Measurements from ENCODE around the gene SH2D5. TPM values are rescaled to one million over a fixed set of nuclear protein-coding genes. Genes with fewer than 3 reads are reported as not detected.

SH2D5 gene
- total and polyA plus RNA-seq, 2 donors (not counting 3 experiments of a cell fraction or from before 2014, with no cell fraction given): 0.23 to 1.0 TPM

DNA sequence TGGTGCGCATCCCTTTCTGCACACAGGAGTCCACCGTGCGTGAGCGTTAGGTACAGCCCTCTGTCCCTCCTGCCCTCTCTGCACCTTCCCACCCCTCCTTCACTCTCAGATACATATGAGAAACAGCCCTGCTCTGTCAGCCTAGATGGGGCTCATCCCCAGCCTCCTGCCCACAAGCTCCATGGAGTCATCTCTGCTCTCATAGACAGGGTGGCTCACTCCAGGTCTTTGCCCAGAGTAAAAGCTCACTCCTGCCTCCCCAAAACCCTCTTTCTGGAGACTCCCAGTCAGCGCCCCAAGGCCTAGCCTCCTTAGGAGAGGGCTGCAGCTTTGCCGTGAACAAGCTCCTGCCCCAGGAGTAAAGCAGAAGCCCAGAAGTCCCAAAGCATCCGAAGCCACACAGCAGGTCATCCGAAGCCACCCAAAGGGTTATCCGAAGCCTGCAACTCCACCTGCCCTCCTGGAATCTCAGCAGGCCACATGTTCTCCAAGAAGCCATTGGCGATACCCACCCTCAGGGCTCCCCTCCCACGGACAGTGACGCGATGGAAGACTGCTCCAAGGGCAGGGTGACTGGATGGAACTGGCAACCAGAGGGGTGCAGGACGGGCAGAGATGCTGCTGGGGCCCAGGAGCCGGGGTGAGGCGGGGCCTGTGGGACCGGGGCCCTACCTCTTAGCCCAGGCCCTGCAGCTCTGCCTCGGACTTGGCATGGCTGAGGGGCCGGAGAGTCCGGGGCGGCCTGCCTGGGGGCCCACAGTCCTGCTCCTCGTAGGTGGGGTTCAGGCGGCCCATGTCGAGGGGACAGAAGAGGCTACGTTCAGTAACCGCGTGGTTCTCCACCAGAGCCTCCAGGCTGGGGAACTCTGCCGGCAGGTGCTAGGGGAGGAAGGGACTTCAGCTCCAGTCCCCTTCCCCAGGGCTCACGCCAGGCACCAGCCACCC is 11.1 kb downstream of the SH2D5 start:
- dilution Hi-C loops (cut with MboI; ENCODE audit: extremely low pct_ligation_motif_present, low sequenced_read_pairs): no loop called here
- Histone ChIP-seq H2AFZ (ENCODE audit: low read depth, low read length) (no peak overlapping the region), H3K79me2 (ENCODE audit: control insufficient read depth, insufficient read depth, low read length) (no peaks in the 10 kb centered on the region), H3K4me3 (replicated peaks in 1 of 3; ENCODE audit: insufficient read depth in 1 of 3, low read depth in 1 of 3, low read length in 3 of 3) (no peak overlapping the region), H3K4me1 (ENCODE audit: control insufficient read depth, extremely low read depth, insufficient read depth, low read length) (no peaks in the 10 kb centered on the region), H3K9me3 (replicated peaks; ENCODE audit: control insufficient read depth, insufficient read depth, low read length) (no peaks in the 10 kb centered on the region), H3K27ac (ENCODE audit: insufficient read depth, low read depth, low read length) (no peak overlapping the region), H3K9me1 (replicated peaks; ENCODE audit: control insufficient read depth, extremely low read depth, insufficient read depth, low read length) (no peaks in the 10 kb centered on the region), H3K36me3 (ENCODE audit: control insufficient read depth in 2 of 2, extremely low read depth in 1 of 2, insufficient read depth in 2 of 2, low read length in 2 of 2) (no peaks in the 10 kb centered on the region), H4K20me1 (replicated peaks; ENCODE audit: control insufficient read depth, extremely low read depth, insufficient read depth, low read length) (no peaks in the 10 kb centered on the region), H3K9ac (replicated peaks; ENCODE audit: extremely low read depth, insufficient read depth, low read length) (no peak overlapping the region), H3K27me3 (ENCODE audit: control insufficient read depth in 2 of 2, insufficient read depth in 2 of 2, low read length in 2 of 2) (peaks cover 0 to 5% of the 10 kb centered on the region in 2 experiments), H3K4me2 (ENCODE audit: insufficient read depth, low read length) (no peak overlapping the region)
- no peak for FAIRE-seq
- no TSS peak for BruUV-seq (replicated peaks)
- POLR2A ChIA-PET: no interaction called here
- TF ChIP-seq GATA2 (IDR thresholded peaks at IDR 0.05; ENCODE audit: insufficient read depth, insufficient read length, low read depth, low read length): no peak
- TF ChIP-seq MYC (IDR thresholded peaks at IDR 0.05; ENCODE audit: low read depth, low read length): no peak
- TF ChIP-seq, protein P1, sequence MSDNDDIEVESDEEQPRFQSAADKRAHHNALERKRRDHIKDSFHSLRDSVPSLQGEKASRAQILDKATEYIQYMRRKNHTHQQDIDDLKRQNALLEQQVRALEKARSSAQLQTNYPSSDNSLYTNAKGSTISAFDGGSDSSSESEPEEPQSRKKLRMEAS (IDR thresholded peaks at IDR 0.05; ENCODE audit: insufficient read depth, insufficient read length): no peak
- no peak for TF ChIP-seq EZH2 (IDR thresholded peaks at IDR 0.05; ENCODE audit: borderline replicate concordance, low read depth, low read length, severe bottlenecking)
- no peak for TF ChIP-seq POLR2AphosphoS5 (IDR thresholded peaks at IDR 0.05; ENCODE audit: insufficient read depth, low read depth, low read length)
- CTCF ChIA-PET: no interaction called here
- DNase-seq (ENCODE audit: low read depth, low spot score): no peak
- intact Hi-C loops (cut with micrococcal nuclease): no loop called here

GRCh38 chr1:20720631-20721091 is 11.8 kb downstream of the SH2D5 start:
- dilution Hi-C loops (cut with MboI; ENCODE audit: extremely low pct_ligation_motif_present, low sequenced_read_pairs) (no loop called here), intact Hi-C loops (cut with micrococcal nuclease) (no loop called here)
- ChIA-PET CTCF (no interaction called here), POLR2A (no interaction called here)
- Histone ChIP-seq H3K9me1 (replicated peaks; ENCODE audit: control insufficient read depth, extremely low read depth, insufficient read depth, low read length) (no peaks in the 10 kb centered on the region), H3K4me2 (ENCODE audit: insufficient read depth, low read length) (no peak overlapping the region), H3K36me3 (ENCODE audit: control insufficient read depth in 2 of 2, extremely low read depth in 1 of 2, insufficient read depth in 2 of 2, low read length in 2 of 2) (no peaks in the 10 kb centered on the region), H3K9me3 (replicated peaks; ENCODE audit: control insufficient read depth, insufficient read depth, low read length) (no peaks in the 10 kb centered on the region), H4K20me1 (replicated peaks; ENCODE audit: control insufficient read depth, extremely low read depth, insufficient read depth, low read length) (no peaks in the 10 kb centered on the region), H2AFZ (ENCODE audit: low read depth, low read length) (no peak overlapping the region), H3K4me1 (ENCODE audit: control insufficient read depth, extremely low read depth, insufficient read depth, low read length) (no peaks in the 10 kb centered on the region), H3K27me3 (ENCODE audit: control insufficient read depth in 2 of 2, insufficient read depth in 2 of 2, low read length in 2 of 2) (peaks cover 0 to 5% of the 10 kb centered on the region in 2 experiments), H3K9ac (replicated peaks; ENCODE audit: extremely low read depth, insufficient read depth, low read length) (no peak overlapping the region), H3K4me3 (replicated peaks in 1 of 3; ENCODE audit: insufficient read depth in 1 of 3, low read depth in 1 of 3, low read length in 3 of 3) (no peak overlapping the region), H3K27ac (ENCODE audit: insufficient read depth, low read depth, low read length) (no peak overlapping the region), H3K79me2 (ENCODE audit: control insufficient read depth, insufficient read depth, low read length) (no peaks in the 10 kb centered on the region)
- TF ChIP-seq FOS (IDR thresholded peaks at IDR 0.05; ENCODE audit: borderline replicate concordance, insufficient read depth, low read length) (no peak), POLR2A (IDR thresholded peaks at IDR 0.05; ENCODE audit: low read depth, low read length) (no peak), MYC (IDR thresholded peaks at IDR 0.05; ENCODE audit: low read depth, low read length) (no peak), GATA2 (IDR thresholded peaks at IDR 0.05; ENCODE audit: insufficient read depth, insufficient read length, low read depth, low read length) (no peak), JUN (IDR thresholded peaks at IDR 0.05; ENCODE audit: borderline replicate concordance, insufficient read depth, insufficient read length, low read depth) (no peak), CTCF (IDR thresholded peaks at IDR 0.05; ENCODE audit: extremely low read depth in 1 of 2, insufficient read depth in 1 of 2, low read depth in 1 of 2, low read length in 2 of 2) (no peak), EZH2 (IDR thresholded peaks at IDR 0.05; ENCODE audit: borderline replicate concordance, low read depth, low read length, severe bottlenecking) (no peak), POLR2AphosphoS5 (IDR thresholded peaks at IDR 0.05; ENCODE audit: insufficient read depth, low read depth, low read length) (no peak)
- TF ChIP-seq, protein P1 (IDR thresholded peaks at IDR 0.05; ENCODE audit: insufficient read depth, insufficient read length): no peak
- no TSS peak for BruUV-seq (replicated peaks)
- DNase-seq (ENCODE audit: low read depth, low spot score): no peak
- no peak for FAIRE-seq

Data from endothelial cell of umbilical vein (primary cell).